GM12892 (cell line): ENCODE results near the gene CLP1.
A peak's percentile ranks its signal among the peaks of the same experiment; 100 is the strongest.
"Not testable (repeated sequence)": the region's sequence is repeated elsewhere in the genome, so short reads cannot be mapped to it uniquely, and the experiment has no call there.

ENCODE experiments used
- DNase-seq: peaks from one replicate; pipeline ENCODE4 v3.0.0; 2011; ENCODE audit not compliant: insufficient read length
- FAIRE-seq: peaks from 2 replicates; lab custom pipeline; 2011; peaks lifted over from hg19 to GRCh38; lab: Jason Lieb, UNC
- POLR2A ChIP-seq: IDR thresholded peaks from 2 replicates; pipeline ENCODE4 v1.6.1; 2011; ENCODE audit warnings: low read depth, low read length, control low read depth
- POLR2AphosphoS5 ChIP-seq: IDR thresholded peaks from 2 replicates; pipeline ENCODE4 v1.6.1; 2011; ENCODE audit warnings: low read depth, low read length, control low read depth
- TAF1 ChIP-seq: IDR thresholded peaks from 2 replicates; pipeline ENCODE4 v1.6.1; 2011; ENCODE audit warnings: low read depth, mild to moderate bottlenecking, control low read depth, low read length, borderline replicate concordance

CLP1 gene

GRCh38 chr11:57679396-57679795 is 21.8 kb downstream of the CLP1 start:
- FAIRE-seq (peak; percentile 63), DNase-seq (no peak)
- TF ChIP-seq TAF1 (no peak), POLR2A (no peak), POLR2AphosphoS5 (no peak)

DNA sequence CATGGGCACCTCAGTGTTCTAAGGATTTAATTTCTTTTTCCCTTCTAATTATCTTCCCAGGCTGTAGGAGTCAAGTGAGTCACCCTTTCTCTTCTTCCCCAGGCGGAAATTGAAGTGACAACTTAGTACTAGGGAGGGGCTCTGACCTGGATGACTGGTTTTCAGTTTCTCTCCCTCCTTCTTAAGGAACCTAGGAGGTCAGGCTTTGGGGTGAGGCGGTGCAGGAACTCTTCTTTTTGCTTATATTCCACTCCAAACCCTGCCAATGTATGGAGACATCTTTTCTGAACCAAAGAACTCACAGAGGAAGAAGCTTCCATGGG is 23.0 kb downstream of the CLP1 start:
- DNase-seq: no peak
- TF ChIP-seq POLR2A (no peak), POLR2AphosphoS5 (no peak), TAF1 (no peak)
- FAIRE-seq: no peak

- no peak for DNase-seq
- FAIRE-seq: peak; percentile 69
These were observed 23.6 kb downstream of the CLP1 start for GRCh38 chr11:57681168-57681567.

DNA sequence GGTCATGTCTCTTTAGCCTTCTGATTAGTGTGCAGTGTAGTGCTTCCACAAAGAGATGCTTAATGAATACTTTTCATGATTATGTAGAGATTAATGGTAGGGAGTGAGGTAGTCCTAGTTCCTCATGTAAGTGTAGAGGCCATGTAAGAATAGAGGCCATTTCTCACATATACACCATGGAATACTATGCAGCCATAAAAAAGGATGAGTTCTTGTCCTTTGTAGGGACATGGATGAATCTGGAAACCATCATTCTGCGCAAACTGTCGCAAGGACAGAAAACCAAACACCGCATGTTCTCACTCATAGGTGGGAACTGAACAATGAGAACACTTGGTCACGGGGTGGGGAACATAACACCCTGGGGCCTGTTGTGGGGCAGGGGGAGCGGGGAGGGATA is 32.9 kb downstream of the CLP1 start:
- DNase-seq, FAIRE-seq: not testable (repeated sequence)

More at GRCh38 chr11:57681168-57681567, 23.6 kb downstream of the CLP1 start:
- TF ChIP-seq POLR2A (no peak), TAF1 (no peak), POLR2AphosphoS5 (no peak)

DNA sequence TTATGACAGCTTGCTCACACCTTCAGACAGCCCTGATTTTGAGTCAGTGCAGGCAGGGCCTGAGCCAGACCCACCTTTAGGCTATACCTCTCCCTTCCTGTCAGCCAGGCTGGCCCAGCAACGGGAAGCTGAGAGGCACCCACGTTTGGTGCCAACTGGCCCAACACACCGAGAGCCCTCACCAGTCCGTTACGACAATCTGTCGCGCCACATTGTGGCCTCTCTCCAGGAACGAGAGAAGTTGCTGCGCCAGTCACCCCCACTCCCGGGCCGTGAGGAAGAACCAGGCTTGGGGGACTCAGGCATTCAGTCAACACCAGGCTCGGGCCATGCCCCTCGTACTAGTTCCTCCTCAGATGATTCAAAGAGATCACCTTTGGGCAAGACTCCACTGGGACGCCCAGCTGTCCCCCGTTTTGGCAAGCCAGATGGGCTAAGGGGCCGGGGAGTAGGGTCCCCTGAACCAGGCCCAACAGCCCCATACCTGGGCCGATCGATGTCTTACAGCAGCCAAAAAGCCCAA is 41.3 kb downstream of the CLP1 start:
- no peak for DNase-seq
- TF ChIP-seq POLR2AphosphoS5 (no peak), TAF1 (no peak), POLR2A (no peak; the same call in 1 of the 2 replicates)
- FAIRE-seq: no peak

- TF ChIP-seq POLR2AphosphoS5: no peak
- no peak for TF ChIP-seq TAF1
- TF ChIP-seq POLR2A: no peak
- DNase-seq: no peak
- no peak for FAIRE-seq
These were observed 42.3 kb downstream of the CLP1 start for GRCh38 chr11:57699813-57700212.

DNA sequence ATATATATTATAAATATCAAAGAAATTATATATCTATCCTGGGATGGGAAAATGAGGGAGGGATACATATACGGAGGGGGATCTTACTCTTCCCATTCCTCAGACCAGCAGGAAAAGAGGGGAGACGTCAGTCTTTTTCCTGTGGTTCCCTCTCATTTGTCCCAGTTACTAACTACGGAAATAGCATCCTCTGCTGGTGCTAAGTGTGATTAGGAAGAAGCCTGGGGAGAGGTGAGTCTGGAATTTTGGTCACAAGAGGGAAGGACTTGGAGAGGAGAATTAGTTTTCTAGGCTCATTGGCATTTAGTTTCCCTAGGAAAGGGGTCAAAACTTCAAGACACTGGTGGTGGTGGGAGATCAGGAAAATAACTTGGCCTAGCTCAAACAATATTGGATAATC is 42.9 kb downstream of the CLP1 start:
- no peak for FAIRE-seq
- no peak for TF ChIP-seq TAF1
- no peak for TF ChIP-seq POLR2AphosphoS5
- no peak for TF ChIP-seq POLR2A
- DNase-seq: no peak

GRCh38 chr11:57703341-57703740 is 45.8 kb downstream of the CLP1 start:
- TF ChIP-seq POLR2AphosphoS5 (no peak), TAF1 (no peak), POLR2A (no peak)
- FAIRE-seq: no peak
- DNase-seq: no peak

DNA sequence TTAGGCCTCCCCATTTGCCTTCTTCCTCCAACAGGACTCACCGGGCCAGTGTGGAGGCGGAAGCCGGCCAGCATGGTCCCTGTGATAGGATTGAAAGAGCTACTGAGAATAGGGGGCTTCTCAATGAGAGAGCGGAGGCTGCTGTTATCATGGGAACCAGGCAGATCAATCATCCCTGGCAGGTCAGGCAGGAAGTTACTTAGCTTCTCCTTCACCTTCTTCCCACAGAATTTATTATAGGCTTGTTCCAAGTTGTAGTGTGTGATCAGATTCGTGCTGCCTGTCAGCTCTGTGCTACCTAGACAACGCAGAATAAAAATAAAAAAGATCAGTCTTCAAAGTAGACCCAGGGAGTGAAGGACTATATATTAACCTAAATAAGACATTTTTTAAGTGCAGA is 47.4 kb downstream of the CLP1 start:
- DNase-seq (no peak), FAIRE-seq (no peak)
- TF ChIP-seq TAF1 (no peak), POLR2AphosphoS5 (no peak), POLR2A (no peak)

- FAIRE-seq, DNase-seq: not testable (repeated sequence)
These were observed 47.9 kb downstream of the CLP1 start for GRCh38 chr11:57705432-57705831.

DNA sequence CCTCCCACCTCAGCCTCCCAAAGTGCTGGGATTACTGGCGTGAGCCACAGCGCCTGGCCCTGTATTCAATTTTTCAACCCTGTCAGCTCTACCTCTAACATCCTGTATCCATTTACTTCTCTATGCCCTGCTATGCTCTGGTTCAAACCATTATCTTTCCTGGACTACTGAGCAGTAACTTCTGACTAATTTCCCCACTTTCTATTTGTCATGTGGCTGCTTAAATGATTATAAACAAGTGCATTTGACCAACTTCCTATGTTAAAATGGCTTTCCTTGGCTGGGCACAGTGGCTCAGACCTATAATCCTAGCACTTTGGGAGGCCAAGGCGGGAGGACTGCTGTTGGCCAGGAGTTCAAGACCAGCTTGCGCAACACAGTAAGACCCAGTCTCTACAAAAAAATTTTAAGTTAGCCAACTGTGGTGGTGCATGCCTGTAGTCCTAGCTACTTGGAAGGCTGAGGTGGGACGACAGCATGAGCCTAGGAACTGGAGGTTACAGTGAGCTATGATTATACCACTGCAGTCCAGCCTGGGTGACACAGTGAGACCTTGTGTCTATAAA is 52.3 kb downstream of the CLP1 start:
- peak; percentile 42 for FAIRE-seq
- TF ChIP-seq TAF1 (no peak), POLR2AphosphoS5 (no peak), POLR2A (no peak; the same call in 1 of the 2 replicates)
- no peak for DNase-seq
